Measurements from ENCODE around the gene TRIO.

Gene TRIO

GRCh38 chr5:14332038-14332631 lies 189.0 kb downstream of the TRIO start:
- no peak overlapping the region for H3K9ac ChIP-seq (ENCODE audit: low read length)
- H3K36me3 ChIP-seq (ENCODE audit: control insufficient read depth, insufficient read depth, low read length): no peaks in the 10 kb centered on the region
- H3K4me3 ChIP-seq (ENCODE audit: low read length): no peak overlapping the region
- H3K9me3 ChIP-seq (ENCODE audit: control insufficient read depth, low read length): no peaks in the 10 kb centered on the region
- no peaks in the 10 kb centered on the region for H3K27me3 ChIP-seq (ENCODE audit: control insufficient read depth, insufficient read depth, low read length)
- no peaks in the 10 kb centered on the region for H3K4me1 ChIP-seq (ENCODE audit: control insufficient read depth, insufficient read depth, low read length)

GRCh38 chr5:14332746-14333145 lies 189.6 kb downstream of the TRIO start:
- no peak overlapping the region for H3K9ac ChIP-seq (ENCODE audit: low read length)
- no peak overlapping the region for H3K4me3 ChIP-seq (ENCODE audit: low read length)
- no peaks in the 10 kb centered on the region for H3K4me1 ChIP-seq (ENCODE audit: control insufficient read depth, insufficient read depth, low read length)
- H3K36me3 ChIP-seq (ENCODE audit: control insufficient read depth, insufficient read depth, low read length): no peaks in the 10 kb centered on the region
- no peaks in the 10 kb centered on the region for H3K9me3 ChIP-seq (ENCODE audit: control insufficient read depth, low read length)
- no peaks in the 10 kb centered on the region for H3K27me3 ChIP-seq (ENCODE audit: control insufficient read depth, insufficient read depth, low read length)

- peaks cover 8% of the 10 kb centered on the region for H3K4me1 ChIP-seq (ENCODE audit: control insufficient read depth, insufficient read depth, low read length)
- H3K9me3 ChIP-seq (ENCODE audit: control insufficient read depth, low read length): no peaks in the 10 kb centered on the region
- no peaks in the 10 kb centered on the region for H3K27me3 ChIP-seq (ENCODE audit: control insufficient read depth, insufficient read depth, low read length)
- H3K9ac ChIP-seq (ENCODE audit: low read length): no peak overlapping the region
- no peak overlapping the region for H3K4me3 ChIP-seq (ENCODE audit: low read length)
- H3K36me3 ChIP-seq (ENCODE audit: control insufficient read depth, insufficient read depth, low read length): peaks cover 6% of the 10 kb centered on the region
Observed at GRCh38 chr5:14337593-14337992, 194.5 kb downstream of the TRIO start.

GRCh38 chr5:14339468-14339867 lies 196.3 kb downstream of the TRIO start:
- H3K4me1 ChIP-seq (ENCODE audit: control insufficient read depth, insufficient read depth, low read length): peaks cover 8% of the 10 kb centered on the region
- H3K9me3 ChIP-seq (ENCODE audit: control insufficient read depth, low read length): no peaks in the 10 kb centered on the region
- H3K36me3 ChIP-seq (ENCODE audit: control insufficient read depth, insufficient read depth, low read length): peaks cover 6% of the 10 kb centered on the region
- no peak overlapping the region for H3K4me3 ChIP-seq (ENCODE audit: low read length)
- no peaks in the 10 kb centered on the region for H3K27me3 ChIP-seq (ENCODE audit: control insufficient read depth, insufficient read depth, low read length)
- H3K9ac ChIP-seq (ENCODE audit: low read length): no peak overlapping the region

- Histone ChIP-seq H3K36me3 (ENCODE audit: control insufficient read depth, insufficient read depth, low read length) (peaks cover 6% of the 10 kb centered on the region), H3K9ac (ENCODE audit: low read length) (no peak overlapping the region), H3K9me3 (ENCODE audit: control insufficient read depth, low read length) (no peaks in the 10 kb centered on the region), H3K4me1 (ENCODE audit: control insufficient read depth, insufficient read depth, low read length) (peaks cover 8% of the 10 kb centered on the region), H3K4me3 (ENCODE audit: low read length) (no peak overlapping the region), H3K27me3 (ENCODE audit: control insufficient read depth, insufficient read depth, low read length) (no peaks in the 10 kb centered on the region)
Observed at GRCh38 chr5:14341571-14342230, 198.6 kb downstream of the TRIO start.

- no peak overlapping the region for H3K4me3 ChIP-seq (ENCODE audit: low read length)
- no peak overlapping the region for H3K9ac ChIP-seq (ENCODE audit: low read length)
- peaks cover 8% of the 10 kb centered on the region for H3K4me1 ChIP-seq (ENCODE audit: control insufficient read depth, insufficient read depth, low read length)
- H3K9me3 ChIP-seq (ENCODE audit: control insufficient read depth, low read length): no peaks in the 10 kb centered on the region
- H3K36me3 ChIP-seq (ENCODE audit: control insufficient read depth, insufficient read depth, low read length): peaks cover 6% of the 10 kb centered on the region
- H3K27me3 ChIP-seq (ENCODE audit: control insufficient read depth, insufficient read depth, low read length): no peaks in the 10 kb centered on the region
Observed at GRCh38 chr5:14342306-14342705, 199.2 kb downstream of the TRIO start.

- peaks cover 3% of the 10 kb centered on the region for H3K36me3 ChIP-seq (ENCODE audit: control insufficient read depth, insufficient read depth, low read length)
- no peak overlapping the region for H3K9ac ChIP-seq (ENCODE audit: low read length)
- H3K9me3 ChIP-seq (ENCODE audit: control insufficient read depth, low read length): no peaks in the 10 kb centered on the region
- no peaks in the 10 kb centered on the region for H3K27me3 ChIP-seq (ENCODE audit: control insufficient read depth, insufficient read depth, low read length)
- peaks cover 8% of the 10 kb centered on the region for H3K4me1 ChIP-seq (ENCODE audit: control insufficient read depth, insufficient read depth, low read length)
- no peak overlapping the region for H3K4me3 ChIP-seq (ENCODE audit: low read length)
Observed at GRCh38 chr5:14343376-14343775, 200.2 kb downstream of the TRIO start.

- no peaks in the 10 kb centered on the region for H3K9me3 ChIP-seq (ENCODE audit: control insufficient read depth, low read length)
- no peaks in the 10 kb centered on the region for H3K27me3 ChIP-seq (ENCODE audit: control insufficient read depth, insufficient read depth, low read length)
- H3K4me3 ChIP-seq (ENCODE audit: low read length): no peak overlapping the region
- H3K36me3 ChIP-seq (ENCODE audit: control insufficient read depth, insufficient read depth, low read length): no peaks in the 10 kb centered on the region
- peaks cover under 1% of the 10 kb centered on the region for H3K4me1 ChIP-seq (ENCODE audit: control insufficient read depth, insufficient read depth, low read length)
- H3K9ac ChIP-seq (ENCODE audit: low read length): no peak overlapping the region
Observed at GRCh38 chr5:14347522-14347921, 204.4 kb downstream of the TRIO start.

- H3K27me3 ChIP-seq (ENCODE audit: control insufficient read depth, insufficient read depth, low read length): no peaks in the 10 kb centered on the region
- no peak overlapping the region for H3K4me3 ChIP-seq (ENCODE audit: low read length)
- no peaks in the 10 kb centered on the region for H3K36me3 ChIP-seq (ENCODE audit: control insufficient read depth, insufficient read depth, low read length)
- H3K9me3 ChIP-seq (ENCODE audit: control insufficient read depth, low read length): no peaks in the 10 kb centered on the region
- no peaks in the 10 kb centered on the region for H3K4me1 ChIP-seq (ENCODE audit: control insufficient read depth, insufficient read depth, low read length)
- no peak overlapping the region for H3K9ac ChIP-seq (ENCODE audit: low read length)
Observed at GRCh38 chr5:14348142-14348541, 205.0 kb downstream of the TRIO start.

- H3K27me3 ChIP-seq (ENCODE audit: control insufficient read depth, insufficient read depth, low read length): no peaks in the 10 kb centered on the region
- H3K9me3 ChIP-seq (ENCODE audit: control insufficient read depth, low read length): no peaks in the 10 kb centered on the region
- no peaks in the 10 kb centered on the region for H3K4me1 ChIP-seq (ENCODE audit: control insufficient read depth, insufficient read depth, low read length)
- no peak overlapping the region for H3K4me3 ChIP-seq (ENCODE audit: low read length)
- H3K9ac ChIP-seq (ENCODE audit: low read length): no peak overlapping the region
- H3K36me3 ChIP-seq (ENCODE audit: control insufficient read depth, insufficient read depth, low read length): no peaks in the 10 kb centered on the region
Observed at GRCh38 chr5:14349029-14349428, 205.9 kb downstream of the TRIO start.

GRCh38 chr5:14351086-14351661 lies 208.0 kb downstream of the TRIO start:
- no peaks in the 10 kb centered on the region for H3K4me1 ChIP-seq (ENCODE audit: control insufficient read depth, insufficient read depth, low read length)
- no peak overlapping the region for H3K4me3 ChIP-seq (ENCODE audit: low read length)
- H3K27me3 ChIP-seq (ENCODE audit: control insufficient read depth, insufficient read depth, low read length): no peaks in the 10 kb centered on the region
- H3K9me3 ChIP-seq (ENCODE audit: control insufficient read depth, low read length): no peaks in the 10 kb centered on the region
- H3K36me3 ChIP-seq (ENCODE audit: control insufficient read depth, insufficient read depth, low read length): no peaks in the 10 kb centered on the region
- H3K9ac ChIP-seq (ENCODE audit: low read length): no peak overlapping the region

- Histone ChIP-seq H3K4me1 (ENCODE audit: control insufficient read depth, insufficient read depth, low read length) (no peaks in the 10 kb centered on the region), H3K27me3 (ENCODE audit: control insufficient read depth, insufficient read depth, low read length) (no peaks in the 10 kb centered on the region), H3K36me3 (ENCODE audit: control insufficient read depth, insufficient read depth, low read length) (no peaks in the 10 kb centered on the region), H3K9ac (ENCODE audit: low read length) (no peak overlapping the region), H3K9me3 (ENCODE audit: control insufficient read depth, low read length) (no peaks in the 10 kb centered on the region), H3K4me3 (ENCODE audit: low read length) (no peak overlapping the region)
Observed at GRCh38 chr5:14351845-14352712, 208.9 kb downstream of the TRIO start.
